Muscle of leg (tissue), 11 donors: ENCODE measurements around the gene PLXDC2. TPM values are rescaled to one million over a fixed set of nuclear protein-coding genes. Genes with fewer than 3 reads are reported as not detected.

Source experiments
- DNase-seq: peaks from one replicate; pipeline ENCODE4 v3.0.0; 2013
- H3K27ac ChIP-seq: one replicate; pipeline ENCODE4 v1.5.1; 2013; ENCODE audit warnings: mild to moderate bottlenecking, low read length, control low read depth
- H3K27me3 ChIP-seq: one replicate; pipeline ENCODE4 v1.6.1; 2013; ENCODE audit warnings: low read length; ENCODE audit not compliant: control insufficient read depth, insufficient read depth
- H3K36me3 ChIP-seq: one replicate; pipeline ENCODE4 v1.6.1; 2013; ENCODE audit warnings: low read length; ENCODE audit not compliant: control insufficient read depth, insufficient read depth
- H3K4me1 ChIP-seq: one replicate; pipeline ENCODE4 v1.6.1; 2013; ENCODE audit warnings: low read length; ENCODE audit not compliant: control insufficient read depth, insufficient read depth
- H3K4me3 ChIP-seq: one replicate; pipeline ENCODE4 v1.5.1; 2013; ENCODE audit warnings: low read length, control low read depth
- H3K9me3 ChIP-seq: replicated peaks from 2 replicates; pipeline ENCODE4 v1.6.1; 2013; ENCODE audit warnings: low read depth, low read length; ENCODE audit not compliant: control insufficient read depth
- WGBS: methylation state at CpG from one replicate; pipeline ENCODE4 v1.1.5; 2013; ENCODE audit warnings: missing lambda C conversion rate; ENCODE audit not compliant: insufficient coverage; 5-methylcytosine and 5-hydroxymethylcytosine counted together
- polyA plus RNA-seq, 8 donors: library from polyadenylated mRNA; unstranded; fragments of 120-200 nt; gene quantifications; one replicate each; pipeline versions ENCODE4 v1.2.1 to v1.2.3, GENCODE V29; 2013; ENCODE audit warnings: inconsistent platforms in 1 of 8, low replicate concordance in 1 of 8; ENCODE audit not compliant: insufficient read length in 8 of 8, insufficient read depth in 1 of 8
- total RNA-seq: library from RNA; stranded (reverse); fragments of 120-200 nt; gene quantifications from one replicate; pipeline ENCODE4 v1.2.4, GENCODE V29; 2013

The PLXDC2 gene
- total and polyA plus RNA-seq, 9 donors = 20.9 to 49.9 (median 33.9) TPM

GRCh38 chr10:20267734-20268133, 451.5 kb downstream of the PLXDC2 start:
- no peaks in the 10 kb centered on the region for H3K4me1 ChIP-seq
- H3K27me3 ChIP-seq = no peaks in the 10 kb centered on the region
- DNase-seq = no peak
- H3K4me3 ChIP-seq = no peak overlapping the region
- H3K27ac ChIP-seq = no peak overlapping the region
- no peaks in the 10 kb centered on the region for H3K36me3 ChIP-seq
- H3K9me3 ChIP-seq = peaks cover 3% of the 10 kb centered on the region

GRCh38 chr10:20271490-20271889, 455.3 kb downstream of the PLXDC2 start:
- no peaks in the 10 kb centered on the region for H3K9me3 ChIP-seq
- H3K36me3 ChIP-seq = no peaks in the 10 kb centered on the region
- no peaks in the 10 kb centered on the region for H3K4me1 ChIP-seq
- no peak overlapping the region for H3K4me3 ChIP-seq
- H3K27me3 ChIP-seq = no peaks in the 10 kb centered on the region
- no CpG with 5 or more reads among the region's 2 CpGs for WGBS
- DNase-seq = no peak
- H3K27ac ChIP-seq = no peak overlapping the region

- no peaks in the 10 kb centered on the region for H3K9me3 ChIP-seq
- no peak overlapping the region for H3K27ac ChIP-seq
- H3K4me3 ChIP-seq = no peak overlapping the region
- H3K36me3 ChIP-seq = no peaks in the 10 kb centered on the region
- no peaks in the 10 kb centered on the region for H3K27me3 ChIP-seq
- no CpG with 5 or more reads among the region's 2 CpGs for WGBS
- no peak for DNase-seq
- no peaks in the 10 kb centered on the region for H3K4me1 ChIP-seq
These were observed 456.4 kb downstream of the PLXDC2 start for GRCh38 chr10:20272608-20273007.

GRCh38 chr10:20274571-20274970, 458.3 kb downstream of the PLXDC2 start:
- Histone ChIP-seq H3K27ac (no peak overlapping the region), H3K9me3 (no peaks in the 10 kb centered on the region), H3K4me1 (no peaks in the 10 kb centered on the region), H3K4me3 (no peak overlapping the region), H3K36me3 (peaks cover 2% of the 10 kb centered on the region), H3K27me3 (no peaks in the 10 kb centered on the region)
- no CpG with 5 or more reads among the region's 3 CpGs for WGBS
- no peak for DNase-seq

- H3K9me3 ChIP-seq = no peaks in the 10 kb centered on the region
- H3K4me1 ChIP-seq = no peaks in the 10 kb centered on the region
- no peak overlapping the region for H3K4me3 ChIP-seq
- peaks cover 4% of the 10 kb centered on the region for H3K36me3 ChIP-seq
- no peak for DNase-seq
- 87% methylated on average over 3 of the region's 6 CpGs for WGBS
- no peak overlapping the region for H3K27ac ChIP-seq
- H3K27me3 ChIP-seq = no peaks in the 10 kb centered on the region
These were observed 460.1 kb downstream of the PLXDC2 start for GRCh38 chr10:20276127-20276979.

- no peaks in the 10 kb centered on the region for H3K4me1 ChIP-seq
- WGBS = no CpG with 5 or more reads among the region's 3 CpGs
- H3K27ac ChIP-seq = no peak overlapping the region
These were observed 461.6 kb downstream of the PLXDC2 start for GRCh38 chr10:20277820-20278219.

GRCh38 chr10:20281579-20281978, 465.3 kb downstream of the PLXDC2 start:
- no peak overlapping the region for H3K4me3 ChIP-seq
- DNase-seq = no peak
- no peak overlapping the region for H3K27ac ChIP-seq
- H3K4me1 ChIP-seq = no peaks in the 10 kb centered on the region
- WGBS = no CpG with 5 or more reads among the region's 1 CpG
- no peaks in the 10 kb centered on the region for H3K9me3 ChIP-seq
- no peaks in the 10 kb centered on the region for H3K27me3 ChIP-seq
- H3K36me3 ChIP-seq = peaks cover 4% of the 10 kb centered on the region

More at GRCh38 chr10:20277820-20278219, 461.6 kb downstream of the PLXDC2 start:
- H3K9me3 ChIP-seq = no peaks in the 10 kb centered on the region
- no peak overlapping the region for H3K4me3 ChIP-seq
- DNase-seq = no peak
- peaks cover 4% of the 10 kb centered on the region for H3K36me3 ChIP-seq
- no peaks in the 10 kb centered on the region for H3K27me3 ChIP-seq

- Histone ChIP-seq H3K4me1 (peaks cover 5% of the 10 kb centered on the region), H3K9me3 (no peaks in the 10 kb centered on the region), H3K27ac (peak overlapping the region; percentile 55), H3K27me3 (no peaks in the 10 kb centered on the region), H3K36me3 (no peaks in the 10 kb centered on the region), H3K4me3 (no peak overlapping the region)
- 44% methylated on average over 3 of the region's 5 CpGs for WGBS
- DNase-seq = peak; percentile 87
These were observed 471.4 kb downstream of the PLXDC2 start for GRCh38 chr10:20287586-20287985.

- no CpG with 5 or more reads among the region's 6 CpGs for WGBS
- no peaks in the 10 kb centered on the region for H3K27me3 ChIP-seq
- no peaks in the 10 kb centered on the region for H3K9me3 ChIP-seq
- no peak overlapping the region for H3K4me3 ChIP-seq
- DNase-seq = peak; percentile 82
- H3K27ac ChIP-seq = peak overlapping the region; percentile 0
- peaks cover 5% of the 10 kb centered on the region for H3K4me1 ChIP-seq
- no peaks in the 10 kb centered on the region for H3K36me3 ChIP-seq
These were observed 471.8 kb downstream of the PLXDC2 start for GRCh38 chr10:20288060-20288459.

GRCh38 chr10:20289070-20289828, 473.0 kb downstream of the PLXDC2 start:
- Histone ChIP-seq H3K4me1 (peaks cover 5% of the 10 kb centered on the region), H3K4me3 (no peak overlapping the region), H3K36me3 (no peaks in the 10 kb centered on the region), H3K9me3 (no peaks in the 10 kb centered on the region), H3K27me3 (no peaks in the 10 kb centered on the region), H3K27ac (peak overlapping the region; percentile 0)
- DNase-seq = peak; percentile 86
- WGBS = 38% methylated on average over 3 of the region's 6 CpGs
